ENCODE measurements around the gene PRKCE. TPM values are rescaled to one million over a fixed set of nuclear protein-coding genes. Genes with fewer than 3 reads are reported as not detected.

PRKCE gene
- total and polyA plus RNA-seq, 2 donors (not counting 3 experiments of a cell fraction or from before 2014, with no cell fraction given), result 27.9 to 33.9 TPM

DNA sequence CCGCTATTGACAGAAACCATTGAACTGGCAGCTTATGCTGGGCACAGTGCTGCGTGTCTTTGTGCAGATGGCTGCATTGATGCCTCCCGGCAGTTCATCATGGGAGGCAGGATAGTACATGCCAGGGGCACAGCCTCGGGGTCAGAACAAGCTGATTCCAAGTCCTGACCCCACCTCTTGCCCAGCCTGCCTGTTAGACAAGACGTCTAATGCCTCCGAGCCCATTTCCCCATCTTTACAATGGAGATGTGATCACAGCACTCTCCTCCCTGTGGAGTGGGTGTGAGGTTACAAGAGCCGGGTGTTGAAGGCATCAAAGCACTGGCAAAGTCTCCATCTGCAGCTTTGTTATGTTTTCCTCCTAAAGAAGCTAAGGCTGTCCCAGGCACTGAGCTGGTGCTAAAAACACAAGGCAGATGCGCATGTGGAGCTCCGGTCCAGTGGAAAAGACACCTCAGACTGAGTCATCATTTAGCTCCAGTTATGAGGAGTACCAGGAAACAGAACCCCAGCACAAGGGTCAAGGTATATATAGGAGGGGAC is 520.0 kb downstream of the PRKCE start:
- Histone ChIP-seq H3K4me1 (ENCODE audit: control insufficient read depth, extremely low read depth, insufficient read depth, low read length) (peaks cover 20% of the 10 kb centered on the region), H3K4me3 (replicated peaks in 1 of 3; ENCODE audit: insufficient read depth in 1 of 3, low read depth in 1 of 3, low read length in 3 of 3) (no peak overlapping the region), H2AFZ (ENCODE audit: low read depth, low read length) (no peak overlapping the region), H3K4me2 (ENCODE audit: insufficient read depth, low read length) (no peak overlapping the region), H4K20me1 (replicated peaks; ENCODE audit: control insufficient read depth, extremely low read depth, insufficient read depth, low read length) (no peaks in the 10 kb centered on the region), H3K27ac (ENCODE audit: insufficient read depth, low read depth, low read length) (no peak overlapping the region), H3K9ac (replicated peaks; ENCODE audit: extremely low read depth, insufficient read depth, low read length) (no peak overlapping the region), H3K36me3 (ENCODE audit: control insufficient read depth in 2 of 2, extremely low read depth in 1 of 2, insufficient read depth in 2 of 2, low read length in 2 of 2) (peaks cover 0 to 3% of the 10 kb centered on the region in 2 experiments), H3K9me3 (replicated peaks; ENCODE audit: control insufficient read depth, insufficient read depth, low read length) (no peaks in the 10 kb centered on the region), H3K9me1 (replicated peaks; ENCODE audit: control insufficient read depth, extremely low read depth, insufficient read depth, low read length) (no peaks in the 10 kb centered on the region), H3K27me3 (ENCODE audit: control insufficient read depth in 2 of 2, insufficient read depth in 2 of 2, low read length in 2 of 2) (no peaks in the 10 kb centered on the region), H3K79me2 (ENCODE audit: control insufficient read depth, insufficient read depth, low read length) (no peaks in the 10 kb centered on the region)
- ChIA-PET POLR2A (interaction anchor here (0.7 kb wide), 1 partner anchor 88 kb away, joined by 4 read pairs; no protein-coding TSS in a partner anchor), CTCF (interaction anchor here (0.6 to 3.7 kb wide), 11 partner anchors 11 to 158 kb away, joined by 3 to 16 read pairs (median 3); partner anchors contain the start of gene EPAS1)
- peak; percentile 13 for TF ChIP-seq JUN (IDR thresholded peaks at IDR 0.05; ENCODE audit: borderline replicate concordance, insufficient read depth, insufficient read length, low read depth)
- TF ChIP-seq GATA2 (IDR thresholded peaks at IDR 0.05; ENCODE audit: insufficient read depth, insufficient read length, low read depth, low read length), result no peak
- peak; percentile 78 for TF ChIP-seq FOS (IDR thresholded peaks at IDR 0.05; ENCODE audit: borderline replicate concordance, insufficient read depth, low read length)
- TF ChIP-seq, protein P1, sequence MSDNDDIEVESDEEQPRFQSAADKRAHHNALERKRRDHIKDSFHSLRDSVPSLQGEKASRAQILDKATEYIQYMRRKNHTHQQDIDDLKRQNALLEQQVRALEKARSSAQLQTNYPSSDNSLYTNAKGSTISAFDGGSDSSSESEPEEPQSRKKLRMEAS (IDR thresholded peaks at IDR 0.05; ENCODE audit: insufficient read depth, insufficient read length), result no peak
- TF ChIP-seq POLR2A (IDR thresholded peaks at IDR 0.05; ENCODE audit: low read depth, low read length), result no peak
- TF ChIP-seq EZH2 (IDR thresholded peaks at IDR 0.05; ENCODE audit: borderline replicate concordance, low read depth, low read length, severe bottlenecking), result no peak
- FAIRE-seq (peak; percentile 80), DNase-seq (ENCODE audit: low read depth, low spot score) (peak; percentile 44)
- BruUV-seq (replicated peaks), result no TSS peak
- dilution Hi-C loops (cut with MboI; ENCODE audit: extremely low pct_ligation_motif_present, low sequenced_read_pairs), result no loop called here
- intact Hi-C loops (cut with micrococcal nuclease), result no loop called here

DNA sequence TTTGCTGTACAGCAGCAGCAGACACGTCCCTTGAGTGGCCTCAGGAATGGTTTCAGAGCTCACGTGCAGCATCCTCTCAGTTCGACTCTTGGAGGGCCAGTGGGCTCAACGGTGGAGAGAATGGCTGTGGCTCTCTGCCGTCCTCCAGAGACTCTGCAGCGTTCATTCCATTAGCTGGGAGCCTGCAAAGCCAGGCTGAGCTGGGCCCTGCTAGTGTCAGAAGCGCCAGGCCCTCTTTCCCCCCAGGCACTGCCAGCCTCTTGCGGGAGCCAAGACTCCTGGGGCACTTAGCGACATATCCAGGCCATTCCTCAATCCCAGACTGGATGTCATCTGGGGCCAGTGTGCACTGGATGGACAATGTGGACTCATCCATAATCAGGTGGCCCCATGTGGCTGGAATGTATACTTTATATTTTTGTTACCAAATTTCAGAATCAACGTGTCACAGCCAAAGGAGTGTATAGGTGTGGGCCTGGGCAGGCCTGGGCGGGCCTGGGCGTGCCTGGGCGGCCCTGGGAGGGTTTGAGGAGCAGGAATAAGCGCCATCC is 520.6 kb downstream of the PRKCE start:
- BruUV-seq (replicated peaks), result no TSS peak

More for the DNA sequence above, 520.6 kb downstream of the PRKCE start:
- no peak for FAIRE-seq
- Histone ChIP-seq H3K27me3 (ENCODE audit: control insufficient read depth in 2 of 2, insufficient read depth in 2 of 2, low read length in 2 of 2) (no peaks in the 10 kb centered on the region), H2AFZ (ENCODE audit: low read depth, low read length) (no peak overlapping the region), H3K9ac (replicated peaks; ENCODE audit: extremely low read depth, insufficient read depth, low read length) (no peak overlapping the region), H3K4me1 (ENCODE audit: control insufficient read depth, extremely low read depth, insufficient read depth, low read length) (peaks cover 20% of the 10 kb centered on the region), H3K9me1 (replicated peaks; ENCODE audit: control insufficient read depth, extremely low read depth, insufficient read depth, low read length) (no peaks in the 10 kb centered on the region), H3K79me2 (ENCODE audit: control insufficient read depth, insufficient read depth, low read length) (no peaks in the 10 kb centered on the region), H3K27ac (ENCODE audit: insufficient read depth, low read depth, low read length) (no peak overlapping the region), H3K9me3 (replicated peaks; ENCODE audit: control insufficient read depth, insufficient read depth, low read length) (no peaks in the 10 kb centered on the region), H3K4me3 (replicated peaks in 1 of 3; ENCODE audit: insufficient read depth in 1 of 3, low read depth in 1 of 3, low read length in 3 of 3) (no peak overlapping the region), H3K36me3 (ENCODE audit: control insufficient read depth in 2 of 2, extremely low read depth in 1 of 2, insufficient read depth in 2 of 2, low read length in 2 of 2) (peaks cover 0 to 3% of the 10 kb centered on the region in 2 experiments), H3K4me2 (ENCODE audit: insufficient read depth, low read length) (no peak overlapping the region), H4K20me1 (replicated peaks; ENCODE audit: control insufficient read depth, extremely low read depth, insufficient read depth, low read length) (no peaks in the 10 kb centered on the region)
- TF ChIP-seq EZH2 (IDR thresholded peaks at IDR 0.05; ENCODE audit: borderline replicate concordance, low read depth, low read length, severe bottlenecking) (no peak), POLR2A (IDR thresholded peaks at IDR 0.05; ENCODE audit: low read depth, low read length) (no peak), MYC (IDR thresholded peaks at IDR 0.05; ENCODE audit: low read depth, low read length) (no peak), GATA2 (IDR thresholded peaks at IDR 0.05; ENCODE audit: insufficient read depth, insufficient read length, low read depth, low read length) (no peak), POLR2AphosphoS5 (IDR thresholded peaks at IDR 0.05; ENCODE audit: insufficient read depth, low read depth, low read length) (no peak), JUN (IDR thresholded peaks at IDR 0.05; ENCODE audit: borderline replicate concordance, insufficient read depth, insufficient read length, low read depth) (no peak), FOS (IDR thresholded peaks at IDR 0.05; ENCODE audit: borderline replicate concordance, insufficient read depth, low read length) (no peak)
- TF ChIP-seq, protein P2, sequence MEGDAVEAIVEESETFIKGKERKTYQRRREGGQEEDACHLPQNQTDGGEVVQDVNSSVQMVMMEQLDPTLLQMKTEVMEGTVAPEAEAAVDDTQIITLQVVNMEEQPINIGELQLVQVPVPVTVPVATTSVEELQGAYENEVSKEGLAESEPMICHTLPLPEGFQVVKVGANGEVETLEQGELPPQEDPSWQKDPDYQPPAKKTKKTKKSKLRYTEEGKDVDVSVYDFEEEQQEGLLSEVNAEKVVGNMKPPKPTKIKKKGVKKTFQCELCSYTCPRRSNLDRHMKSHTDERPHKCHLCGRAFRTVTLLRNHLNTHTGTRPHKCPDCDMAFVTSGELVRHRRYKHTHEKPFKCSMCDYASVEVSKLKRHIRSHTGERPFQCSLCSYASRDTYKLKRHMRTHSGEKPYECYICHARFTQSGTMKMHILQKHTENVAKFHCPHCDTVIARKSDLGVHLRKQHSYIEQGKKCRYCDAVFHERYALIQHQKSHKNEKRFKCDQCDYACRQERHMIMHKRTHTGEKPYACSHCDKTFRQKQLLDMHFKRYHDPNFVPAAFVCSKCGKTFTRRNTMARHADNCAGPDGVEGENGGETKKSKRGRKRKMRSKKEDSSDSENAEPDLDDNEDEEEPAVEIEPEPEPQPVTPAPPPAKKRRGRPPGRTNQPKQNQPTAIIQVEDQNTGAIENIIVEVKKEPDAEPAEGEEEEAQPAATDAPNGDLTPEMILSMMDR (IDR thresholded peaks at IDR 0.05; ENCODE audit: extremely low read depth in 1 of 2, insufficient read depth in 1 of 2, low read depth in 1 of 2, low read length in 2 of 2), result no peak
- TF ChIP-seq, protein P1 (IDR thresholded peaks at IDR 0.05; ENCODE audit: insufficient read depth, insufficient read length), result no peak
- POLR2A ChIA-PET, result interaction anchor here (0.7 kb wide), 1 partner anchor 88 kb away, joined by 4 read pairs; no protein-coding TSS in a partner anchor
- DNase-seq (ENCODE audit: low read depth, low spot score), result no peak
- dilution Hi-C loops (cut with MboI; ENCODE audit: extremely low pct_ligation_motif_present, low sequenced_read_pairs) (no loop called here), intact Hi-C loops (cut with micrococcal nuclease) (no loop called here)
- CTCF ChIA-PET, result interaction anchor here (0.6 to 3.7 kb wide), 10 partner anchors 12 to 159 kb away, joined by 3 to 16 read pairs (median 4); no protein-coding TSS in a partner anchor
